Measurements from ENCODE around the gene ATOH8. TPM values are rescaled to one million over a fixed set of nuclear protein-coding genes. Genes with fewer than 3 reads are reported as not detected.

Gene ATOH8
- polyA plus RNA-seq, 1 of the 3 experiments (the other 2 are of a cell fraction) = 5.6 TPM

- Histone ChIP-seq H3K9me3 (no peaks in the 10 kb centered on the region), H3K27ac (ENCODE audit: low read depth in 2 of 2, low read length in 1 of 2) (no peak overlapping the region), H3F3A (replicated peaks; ENCODE audit: insufficient read depth) (peaks cover 15% of the 10 kb centered on the region), H3K9ac (no peak overlapping the region), H3K9me2 (no peaks in the 10 kb centered on the region), H2AFZ (ENCODE audit: low read depth) (no peak overlapping the region), H4K20me1 (ENCODE audit: insufficient read depth) (no peaks in the 10 kb centered on the region), H3K4me1 (ENCODE audit: control insufficient read depth in 1 of 2, insufficient read depth in 2 of 2, low read depth in 1 of 2, low read length in 1 of 2) (peaks cover 0 to 11% of the 10 kb centered on the region in 2 experiments; a peak in 2 of 4 replicates), H3K27me3 (ENCODE audit: insufficient read depth) (no peaks in the 10 kb centered on the region), H3K36me3 (replicated peaks in 1 of 2; ENCODE audit: control insufficient read depth in 1 of 2, insufficient read depth in 2 of 2, low read length in 1 of 2) (no peaks in the 10 kb centered on the region), H3K4me2 (no peak overlapping the region), H3K79me2 (ENCODE audit: insufficient read depth) (no peaks in the 10 kb centered on the region), H3K4me3 (ENCODE audit: low read depth in 2 of 2, low read length in 1 of 2) (no peak overlapping the region)
- TF ChIP-seq RXRA (IDR thresholded peaks at IDR 0.05; ENCODE audit: borderline replicate concordance, low read depth) = no peak
- TF ChIP-seq MXI1 (IDR thresholded peaks at IDR 0.05; ENCODE audit: low read depth, low read length) = no peak
- no peak for TF ChIP-seq RFX5 (IDR thresholded peaks at IDR 0.05; ENCODE audit: low read length)
- no peak for TF ChIP-seq IRF3 (IDR thresholded peaks at IDR 0.05; ENCODE audit: low read depth, low read length)
- no peak for TF ChIP-seq JUND (IDR thresholded peaks at IDR 0.05)
- no peak for TF ChIP-seq REST (IDR thresholded peaks at IDR 0.05; ENCODE audit: low read depth, low read length)
- WGBS (ENCODE audit: low lambda C conversion rate) = 99% methylated on average over 5 of the region's 6 CpGs
- ChIA-PET POLR2A (no interaction called here), CTCF (interaction anchor here (0.7 to 8.1 kb wide), 14 partner anchors 11 to 184 kb away, joined by 3 to 101 read pairs (median 16); partner anchors contain the start of gene GNLY)
- no peak for DNase-seq
Observed at GRCh38 chr2:85706063-85706462, 47.7 kb upstream of the ATOH8 start.

DNA sequence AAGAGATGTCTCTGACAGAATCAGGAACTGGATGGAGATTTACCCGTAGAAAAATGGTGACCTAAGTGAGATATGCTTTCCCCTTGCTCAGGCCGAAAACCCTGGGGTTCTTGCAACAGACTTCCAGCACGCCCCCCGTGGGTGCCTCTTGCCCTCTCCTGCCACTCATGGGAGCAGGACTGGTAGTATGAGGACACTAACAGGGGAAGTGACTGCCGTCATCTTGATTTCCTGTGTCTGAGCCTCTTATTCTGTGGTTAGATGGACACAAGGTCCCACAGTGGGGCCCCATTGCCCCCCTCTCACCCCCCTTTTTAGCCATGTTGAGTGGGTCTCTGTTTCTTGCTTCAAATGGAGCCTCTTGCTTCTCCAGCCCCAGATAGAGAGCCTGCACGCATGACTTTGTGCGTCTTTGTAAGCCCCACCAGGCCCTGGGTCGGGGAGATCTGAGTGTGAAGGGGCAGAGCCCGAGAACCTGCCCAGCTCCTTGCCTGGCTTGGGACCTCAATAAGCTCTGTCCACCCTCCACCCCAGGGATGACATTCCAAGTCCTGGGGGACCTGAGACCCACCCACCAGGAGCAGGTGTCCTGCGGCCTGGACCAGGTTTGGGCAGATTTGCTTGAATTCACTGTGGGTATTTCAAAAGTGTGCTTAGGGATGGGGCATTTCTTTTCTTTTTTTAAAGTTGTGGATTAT is 47.0 kb upstream of the ATOH8 start:
- Histone ChIP-seq H4K20me1 (ENCODE audit: insufficient read depth) (no peaks in the 10 kb centered on the region), H3K9ac (no peak overlapping the region), H3K27me3 (ENCODE audit: insufficient read depth) (no peaks in the 10 kb centered on the region), H3K4me3 (ENCODE audit: low read depth in 2 of 2, low read length in 1 of 2) (no peak overlapping the region), H3K4me1 (ENCODE audit: control insufficient read depth in 1 of 2, insufficient read depth in 2 of 2, low read depth in 1 of 2, low read length in 1 of 2) (peaks cover 0 to 8% of the 10 kb centered on the region in 2 experiments; a peak in 2 of 4 replicates), H3F3A (replicated peaks; ENCODE audit: insufficient read depth) (peaks cover 12% of the 10 kb centered on the region), H3K9me2 (no peaks in the 10 kb centered on the region), H3K9me3 (no peaks in the 10 kb centered on the region), H3K36me3 (replicated peaks in 1 of 2; ENCODE audit: control insufficient read depth in 1 of 2, insufficient read depth in 2 of 2, low read length in 1 of 2) (no peaks in the 10 kb centered on the region), H2AFZ (ENCODE audit: low read depth) (no peak overlapping the region), H3K4me2 (no peak overlapping the region), H3K27ac (ENCODE audit: low read depth in 2 of 2, low read length in 1 of 2) (no peak overlapping the region), H3K79me2 (ENCODE audit: insufficient read depth) (no peaks in the 10 kb centered on the region)
- POLR2A ChIA-PET = no interaction called here
- DNase-seq = no peak
- CTCF ChIA-PET = interaction anchor here (0.6 to 8.1 kb wide), 42 partner anchors 11 to 407 kb away, joined by 3 to 101 read pairs (median 5); partner anchors contain the start of genes GNLY and SFTPB
- WGBS (ENCODE audit: low lambda C conversion rate) = 85% methylated on average over 8 of the region's 10 CpGs
- no peak for TF ChIP-seq TCF12 (IDR thresholded peaks at IDR 0.05)
- no peak for TF ChIP-seq IRF3 (IDR thresholded peaks at IDR 0.05; ENCODE audit: low read depth, low read length)

Data from SK-N-SH (cell line).